SK-N-MC (cell line): Measurements from ENCODE around the gene FGF12.

Experiments used
- FOXP2 ChIP-seq: optimal IDR thresholded peaks from 2 replicates; pipeline ENCODE3; 2011; ENCODE audit warnings: mild to moderate bottlenecking, moderate library complexity; ENCODE audit not compliant: insufficient read depth; ENCODE audit errors: extremely low read length, control extremely low read depth
- POLR2AphosphoS5 ChIP-seq: IDR thresholded peaks from 2 replicates; pipeline ENCODE4 v1.6.1; 2012; ENCODE audit warnings: mild to moderate bottlenecking, low read depth, low read length, borderline replicate concordance

GRCh38 chr3:192577271-192577670 lies 150.1 kb downstream of the FGF12 start:
- no peak for TF ChIP-seq FOXP2
- no peak for TF ChIP-seq POLR2AphosphoS5
